GM21447 (cell line): Measurements from ENCODE around the gene PANK1.
"Not testable (repeated sequence)": the region's sequence is repeated elsewhere in the genome, so short reads cannot be mapped to it uniquely, and the experiment has no call there.

Source experiments
- ATAC-seq: cut with Tn5 transposase; IDR thresholded peaks from one replicate; pipeline ENCODE4 v1.9.1; 2021; ENCODE audit not compliant: unreplicated experiment

Gene PANK1

DNA sequence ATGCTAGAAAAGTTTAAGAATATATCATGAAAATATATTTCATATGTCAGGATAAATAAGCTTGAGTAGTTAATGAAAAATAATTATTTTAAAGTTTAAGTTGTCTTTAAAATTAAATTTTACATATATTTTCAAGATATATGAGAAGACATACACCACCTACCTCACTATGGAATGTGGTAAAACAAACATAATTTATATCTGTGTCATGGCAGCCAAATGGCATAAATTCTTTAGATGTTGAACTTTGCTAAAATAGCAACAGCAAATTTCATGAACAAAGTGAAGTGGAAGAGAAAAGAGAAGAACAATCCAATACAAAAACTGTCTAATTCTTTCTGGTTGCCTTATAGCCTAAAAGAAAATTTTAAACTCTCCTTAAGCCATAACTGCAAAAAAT lies 70.0 kb downstream of the PANK1 start:
- ATAC-seq: no peak

DNA sequence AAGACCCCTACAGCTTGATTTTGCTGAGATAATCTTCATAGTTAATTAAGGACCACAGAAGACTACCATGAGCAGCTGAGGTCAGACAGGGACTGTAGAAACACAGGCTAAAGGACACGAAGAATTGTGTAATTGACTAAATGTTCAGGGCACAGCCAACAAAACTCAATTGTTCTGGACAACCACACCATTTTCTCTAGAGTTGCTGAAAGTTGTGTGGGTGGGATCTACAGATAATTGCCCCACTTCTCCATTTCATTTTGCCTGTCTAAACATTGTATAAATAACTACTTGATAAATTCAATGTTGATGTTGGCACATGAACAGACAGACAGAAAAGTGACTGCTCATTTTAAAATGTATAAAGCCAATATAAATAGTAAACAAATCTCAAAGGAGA lies 70.7 kb downstream of the PANK1 start:
- no peak for ATAC-seq

DNA sequence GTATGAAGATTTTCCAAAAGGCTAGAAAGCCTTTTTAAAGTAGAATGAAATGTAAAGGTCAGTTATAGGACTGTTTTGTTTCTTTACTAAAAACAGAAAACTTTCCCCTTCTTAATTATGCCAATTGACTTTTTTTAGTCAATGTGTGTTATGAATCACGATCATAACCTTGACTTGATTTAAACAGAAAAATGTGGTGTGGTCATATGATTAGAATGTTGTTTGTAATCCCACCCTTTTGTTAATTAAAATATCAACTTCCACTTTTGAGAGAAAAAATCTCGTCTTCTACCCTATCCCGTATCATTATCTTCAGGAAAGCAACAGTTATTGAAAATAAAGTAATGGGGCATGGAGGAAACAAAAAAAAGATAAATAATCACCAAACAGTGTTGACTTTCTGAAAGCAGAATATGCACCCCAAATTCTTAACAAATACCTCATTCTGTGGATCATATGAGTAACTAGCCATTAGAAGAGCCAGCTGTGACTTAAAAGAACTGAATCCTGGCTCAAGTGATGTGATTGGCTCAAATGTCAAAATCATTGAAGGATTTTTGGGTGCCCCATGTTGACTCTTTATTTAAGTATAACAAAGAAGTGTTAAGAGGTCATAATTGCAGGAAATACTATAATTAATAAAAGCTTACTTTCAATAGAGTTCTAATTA lies 77.3 kb downstream of the PANK1 start:
- ATAC-seq: no peak

DNA sequence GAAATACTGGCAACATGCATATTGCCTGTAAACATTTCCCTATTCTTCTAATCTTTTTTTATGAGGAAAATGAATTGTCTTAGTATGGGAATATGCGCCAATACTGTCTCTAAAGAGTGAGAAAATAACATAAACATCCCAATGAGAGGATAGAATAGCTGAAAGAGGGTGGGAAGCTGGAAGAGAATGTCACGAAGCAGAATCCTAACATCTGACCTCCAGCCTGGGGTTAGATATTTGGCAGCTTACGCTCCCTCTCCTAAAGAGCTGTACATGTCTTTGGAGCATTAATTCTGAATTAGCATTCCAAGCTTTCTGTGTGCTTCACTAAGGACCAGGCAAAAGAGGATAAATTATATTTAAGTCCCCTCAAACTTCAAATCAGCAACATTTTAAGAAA lies 78.0 kb downstream of the PANK1 start:
- ATAC-seq: no peak

DNA sequence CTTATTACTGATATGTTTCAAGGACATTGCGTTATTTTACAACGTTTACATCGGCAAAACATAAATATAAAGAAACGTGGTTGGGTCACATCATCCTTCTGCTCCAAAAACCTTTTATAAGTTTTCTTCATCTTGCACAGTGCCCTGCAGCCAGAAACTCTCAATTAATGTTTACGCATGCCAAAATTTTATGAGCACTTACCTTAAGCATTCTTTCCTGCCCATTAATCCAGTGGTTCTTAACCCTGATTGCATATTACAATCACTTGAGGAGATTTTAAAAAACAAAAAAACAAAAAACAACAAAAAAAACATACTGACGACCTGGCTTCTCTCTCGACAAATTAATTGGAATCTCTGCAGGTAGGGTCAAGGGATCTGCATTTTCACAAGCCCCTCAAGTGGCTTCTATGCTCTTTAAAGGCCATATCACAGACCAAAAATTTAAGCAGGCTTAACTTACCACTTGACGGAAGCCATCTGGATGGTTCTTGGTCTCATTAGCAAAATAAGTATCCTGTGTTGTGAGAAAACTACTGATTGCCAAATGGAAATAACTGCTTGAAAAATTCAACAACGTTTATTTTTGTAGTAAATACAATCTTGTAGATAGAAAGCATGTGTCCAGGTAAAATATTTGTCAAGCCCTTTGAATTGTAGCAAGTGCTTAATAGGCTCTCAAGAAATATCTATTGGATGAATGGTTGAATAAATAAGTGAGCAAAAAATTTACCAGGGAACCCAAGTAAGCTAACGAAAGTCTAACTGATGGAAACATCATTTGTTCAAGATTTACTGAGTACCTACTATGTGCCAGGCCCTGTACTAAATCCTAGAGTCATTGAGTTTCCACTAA lies 78.7 kb downstream of the PANK1 start:
- ATAC-seq: no peak

DNA sequence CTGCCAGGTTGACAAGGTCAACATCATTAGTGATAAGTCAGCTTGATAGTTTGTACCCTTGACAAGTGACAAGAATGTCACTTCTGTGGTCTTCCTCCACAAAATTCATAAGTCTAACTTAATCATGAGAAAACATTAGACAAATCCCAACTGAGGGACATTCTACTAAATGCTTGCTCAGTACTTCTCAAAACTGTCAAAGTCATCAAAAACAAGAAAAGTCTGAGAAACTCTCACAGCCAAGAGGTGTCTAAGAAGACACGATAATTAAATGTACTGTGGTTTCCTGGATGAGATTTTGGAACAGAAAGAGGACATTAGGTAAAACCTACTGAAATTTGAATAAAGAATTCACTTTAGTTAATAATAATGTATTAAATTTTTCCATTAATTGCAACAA lies 79.9 kb downstream of the PANK1 start:
- no peak for ATAC-seq

DNA sequence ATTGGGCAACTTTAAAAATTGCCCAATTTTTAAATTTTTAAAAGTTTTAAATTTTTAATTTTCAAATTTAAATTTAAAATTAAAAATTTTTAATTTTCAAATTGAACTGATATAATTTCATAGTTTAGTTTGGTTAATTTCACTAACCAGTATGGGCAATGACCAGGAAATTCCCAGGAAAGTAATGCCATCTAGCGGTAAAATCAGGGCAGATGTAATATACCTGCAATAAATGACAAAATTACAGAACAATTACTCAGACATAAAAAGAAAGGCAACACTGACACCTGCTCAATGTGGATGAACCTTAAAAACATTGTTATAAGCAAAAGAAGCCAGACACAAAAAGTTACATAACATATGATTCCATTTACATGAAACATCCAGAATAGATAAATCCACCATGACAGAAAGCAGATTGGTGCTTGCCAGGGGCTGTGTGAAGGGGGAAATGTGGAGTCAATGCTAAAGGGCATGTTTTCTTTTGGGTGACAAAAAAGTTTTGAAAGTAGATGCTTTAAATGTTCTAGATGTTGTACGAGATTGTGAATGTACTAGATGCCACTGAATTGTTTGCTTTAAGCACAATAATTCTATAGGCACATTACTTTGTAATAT lies 81.1 kb downstream of the PANK1 start:
- no peak for ATAC-seq

DNA sequence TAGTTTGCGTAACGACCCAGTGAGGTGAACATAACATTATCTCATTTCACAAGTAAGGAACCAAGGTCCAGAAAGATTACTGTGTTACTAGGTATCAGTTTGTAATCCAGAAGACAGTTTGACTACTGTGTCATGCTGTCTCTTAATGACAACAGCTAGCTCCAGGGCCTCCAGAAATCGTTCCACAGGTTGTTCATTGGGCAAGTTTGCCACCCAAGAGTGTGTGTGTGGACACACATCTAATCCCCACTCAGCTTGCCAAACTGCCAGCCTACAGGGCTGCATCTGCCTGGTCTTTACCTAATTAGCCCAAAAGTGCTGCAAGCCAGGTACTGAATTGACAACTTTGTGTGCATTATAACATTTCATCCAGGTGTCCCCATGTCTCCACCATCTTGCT lies 81.7 kb downstream of the PANK1 start:
- ATAC-seq: no peak

DNA sequence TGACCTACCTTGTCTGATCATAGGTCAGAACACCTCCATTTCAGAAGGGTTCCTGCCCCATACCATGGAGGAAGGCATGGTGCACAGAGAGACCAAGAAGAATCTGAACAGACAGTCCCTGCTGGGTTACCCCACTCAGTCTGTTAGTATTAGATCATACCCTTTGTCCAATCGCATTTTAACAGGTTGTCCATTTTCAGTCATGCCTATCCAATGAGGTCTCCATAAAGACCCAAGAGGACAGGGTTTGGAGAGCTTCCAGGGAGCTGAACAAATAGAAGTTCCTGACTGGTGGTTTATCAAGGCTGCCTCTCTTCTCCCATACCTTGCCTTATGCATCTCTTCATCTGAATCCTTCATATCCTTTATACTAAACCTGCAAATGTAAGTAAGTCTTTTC lies 88.4 kb downstream of the PANK1 start:
- ATAC-seq: no peak

DNA sequence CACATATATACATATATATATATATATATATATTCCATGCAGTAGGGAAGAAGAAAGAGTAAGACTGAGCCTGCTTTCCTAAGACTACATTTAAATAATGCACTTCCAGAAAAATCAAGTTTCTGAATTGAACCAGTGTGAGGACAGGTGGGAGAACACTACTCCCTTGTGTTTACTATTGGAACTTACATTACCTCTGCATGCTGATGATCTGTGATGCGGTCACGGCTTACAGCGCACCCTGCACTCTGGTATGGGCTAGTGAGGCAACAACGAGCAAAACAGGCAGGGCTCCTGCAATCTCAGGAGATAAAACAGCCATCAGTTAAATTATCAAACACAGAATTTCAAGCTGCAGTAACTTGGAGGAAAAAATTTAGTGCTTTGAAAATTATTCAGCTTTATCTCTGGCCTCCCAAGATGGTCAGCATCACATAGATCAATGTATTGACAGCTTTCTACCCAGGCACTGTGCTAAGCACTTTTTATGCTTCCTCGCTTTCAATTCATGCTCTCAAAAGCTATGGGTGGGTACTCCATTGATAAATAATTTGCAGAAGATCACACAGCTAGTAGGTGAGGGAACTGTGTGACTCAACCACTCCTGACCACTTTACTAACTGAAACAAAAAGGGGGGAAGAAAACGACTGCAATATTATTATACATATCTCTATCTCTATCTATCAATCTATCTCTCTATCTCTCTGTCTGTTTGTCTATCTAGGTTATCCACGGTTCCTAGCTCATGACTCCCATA lies 89.2 kb downstream of the PANK1 start:
- no peak for ATAC-seq

DNA sequence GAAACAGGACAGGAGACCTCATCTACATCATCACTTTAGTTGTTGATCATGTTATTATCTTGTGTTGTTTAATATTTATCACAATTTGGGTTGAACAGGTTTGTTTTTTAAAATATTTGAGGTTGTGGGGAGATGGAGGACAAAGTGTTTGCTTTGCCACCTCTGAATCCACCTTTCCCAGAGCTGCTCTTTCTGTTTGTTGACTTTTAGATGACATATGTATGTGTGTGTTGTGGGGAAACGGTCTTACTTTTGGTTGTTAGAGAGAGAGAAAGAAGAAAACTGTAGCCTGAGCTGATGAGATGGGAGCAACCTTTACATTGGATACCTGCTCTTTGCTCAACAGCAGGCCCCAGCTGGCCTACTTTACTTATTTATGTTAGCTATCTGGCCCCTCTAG lies 90.6 kb downstream of the PANK1 start:
- ATAC-seq: no peak

DNA sequence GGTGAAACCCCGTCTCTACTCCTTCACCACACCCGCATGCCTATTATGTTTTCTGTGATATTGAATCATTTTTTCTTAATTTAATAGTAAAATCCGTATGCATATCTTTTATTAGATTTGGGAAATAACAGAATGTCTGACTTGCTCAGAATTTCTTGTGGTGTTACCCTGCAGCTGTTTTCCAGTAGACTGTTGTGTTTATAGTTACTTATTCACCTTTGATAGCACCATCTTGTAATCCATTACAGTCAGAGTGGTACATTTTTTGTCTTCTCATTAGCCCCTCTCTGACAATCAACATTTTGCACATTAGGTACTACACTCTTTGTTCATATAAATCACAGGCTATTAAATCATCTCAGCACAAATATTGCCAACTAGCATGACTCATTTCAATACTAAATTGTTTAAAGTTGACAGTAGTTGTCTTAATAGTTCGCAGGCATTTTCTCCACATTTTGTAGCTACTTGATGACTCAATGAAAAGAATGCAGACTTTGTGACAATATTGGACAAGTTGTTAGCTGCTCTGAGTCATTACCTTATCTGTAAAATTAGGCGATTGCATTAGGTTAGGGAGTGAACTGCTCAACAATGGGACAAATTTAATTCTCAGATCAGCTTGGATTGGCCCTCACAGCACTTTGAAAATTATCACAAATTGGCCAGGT lies 91.8 kb downstream of the PANK1 start:
- no peak for ATAC-seq

DNA sequence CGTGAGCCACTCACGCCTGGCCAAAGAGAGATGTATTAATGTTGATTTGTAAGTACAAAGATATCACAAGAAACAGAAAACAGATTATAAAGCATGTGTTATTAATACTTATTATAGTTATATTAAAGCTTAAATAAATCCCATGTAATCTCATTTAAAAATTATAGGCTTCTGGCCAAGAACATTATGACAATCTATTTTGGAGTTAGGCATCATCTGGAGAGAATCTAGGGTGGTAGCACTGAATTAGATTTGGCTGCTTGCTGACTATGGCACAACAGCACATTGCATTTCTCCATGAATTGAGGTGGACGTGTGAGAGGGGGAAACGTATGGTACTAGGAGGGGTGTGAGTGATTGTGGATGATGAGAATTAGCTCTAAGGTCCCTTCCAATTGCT lies 92.8 kb downstream of the PANK1 start:
- ATAC-seq: no peak

DNA sequence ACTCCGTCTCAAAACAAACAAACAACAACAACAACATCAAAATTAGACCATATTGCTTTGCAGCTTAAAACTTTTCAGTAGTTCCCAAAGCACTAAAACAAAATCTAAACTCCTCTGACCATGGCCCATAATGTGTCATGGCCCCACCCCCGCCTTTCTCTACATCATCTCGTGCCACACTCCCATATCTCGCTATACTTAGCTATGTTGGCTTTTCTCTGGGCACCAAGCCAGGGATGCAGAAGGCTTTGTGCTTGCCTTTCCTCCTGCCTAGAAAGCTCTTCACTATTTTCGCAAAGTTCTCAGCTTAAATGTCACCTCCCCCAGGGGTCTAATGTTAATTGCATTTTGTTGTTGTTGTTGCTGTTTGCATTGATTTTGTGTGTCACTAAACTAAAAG lies 94.5 kb downstream of the PANK1 start:
- no peak for ATAC-seq

DNA sequence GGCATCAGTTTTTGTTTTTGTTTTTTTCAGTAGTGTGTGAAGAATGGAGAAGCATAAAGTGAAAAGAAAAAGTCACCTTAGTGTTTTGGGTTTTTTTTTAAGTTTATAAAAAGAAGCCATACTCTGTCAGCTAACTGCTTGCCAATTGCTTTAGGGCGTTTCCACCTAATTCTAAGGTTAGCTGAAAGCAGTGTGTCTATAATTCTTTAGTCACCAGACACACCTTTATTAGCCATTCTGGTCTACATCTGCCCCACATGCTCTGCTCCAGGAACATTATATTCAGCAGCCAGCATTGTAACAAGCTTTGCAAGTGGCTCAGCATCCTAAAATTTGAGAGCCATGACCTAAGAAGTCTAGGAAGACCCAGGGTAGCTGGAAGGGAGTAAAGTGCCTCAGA lies 95.5 kb downstream of the PANK1 start:
- no peak for ATAC-seq

DNA sequence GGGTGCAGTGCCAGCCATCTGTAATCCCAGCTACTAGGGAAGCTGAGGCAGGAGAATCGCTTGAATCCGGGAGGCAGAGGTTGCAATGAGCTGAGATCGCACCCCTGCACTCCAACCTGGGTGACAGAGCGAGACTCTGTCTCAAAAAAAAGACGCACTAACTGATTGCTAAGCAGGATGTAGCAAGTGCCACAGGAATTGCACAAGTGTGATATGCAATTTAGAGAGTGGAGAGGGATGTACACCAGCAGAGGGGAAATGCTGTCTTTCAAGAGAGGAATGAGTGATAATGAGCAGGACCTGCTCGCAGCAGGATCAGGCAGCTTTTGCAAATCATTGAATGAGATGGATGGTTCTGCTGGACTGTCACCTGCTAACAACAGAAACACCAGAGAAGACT lies 96.4 kb downstream of the PANK1 start:
- no peak for ATAC-seq

DNA sequence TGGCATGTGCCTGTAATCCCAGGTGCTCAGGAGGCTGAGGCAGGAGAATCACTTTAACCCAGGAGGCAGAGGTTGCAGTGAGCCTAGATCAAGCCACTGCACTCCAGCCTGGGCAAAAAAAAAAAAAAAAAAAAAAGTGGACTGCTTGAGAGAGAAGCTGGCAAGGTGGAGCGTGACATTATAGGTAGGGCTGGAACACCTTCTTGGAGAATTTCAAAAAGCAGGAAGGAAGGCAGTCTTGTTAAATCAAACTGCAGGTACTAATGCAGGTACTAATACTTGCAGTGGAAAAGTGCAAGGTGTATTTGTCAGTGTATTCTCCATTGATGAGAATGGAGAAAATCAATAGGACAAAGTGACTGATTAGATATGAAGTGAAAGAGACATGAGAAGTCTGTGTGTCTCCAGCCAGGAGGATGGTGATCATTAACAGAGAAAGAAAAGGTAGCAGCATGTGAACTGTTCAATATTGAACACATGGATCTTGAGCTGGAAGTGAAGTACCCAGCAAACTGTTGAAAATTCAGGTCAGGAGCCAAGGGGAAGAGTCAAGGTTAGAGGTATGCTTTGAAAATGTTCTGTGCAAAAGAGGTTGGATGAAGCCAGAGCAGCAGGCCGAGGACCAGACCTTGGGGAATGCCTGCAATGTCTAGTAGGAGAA lies 97.1 kb downstream of the PANK1 start:
- ATAC-seq: no peak

DNA sequence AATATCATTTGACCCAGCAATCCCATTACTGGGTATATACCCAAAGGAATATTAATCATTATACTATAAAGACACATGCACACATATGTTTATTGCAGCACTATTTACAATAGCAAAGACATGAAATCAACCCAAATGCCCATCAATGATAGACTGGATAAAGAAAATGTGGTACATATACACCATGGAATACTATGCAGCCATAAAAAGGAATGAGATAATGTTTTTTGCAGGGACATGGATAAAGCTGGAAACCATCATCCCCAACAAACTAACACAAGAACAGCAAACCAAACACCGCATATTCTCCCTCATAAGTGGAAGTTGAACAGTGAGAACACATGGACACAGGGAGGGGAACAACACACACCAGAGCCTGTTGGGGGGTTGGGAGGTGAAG lies 98.4 kb downstream of the PANK1 start:
- not testable (repeated sequence) for ATAC-seq

DNA sequence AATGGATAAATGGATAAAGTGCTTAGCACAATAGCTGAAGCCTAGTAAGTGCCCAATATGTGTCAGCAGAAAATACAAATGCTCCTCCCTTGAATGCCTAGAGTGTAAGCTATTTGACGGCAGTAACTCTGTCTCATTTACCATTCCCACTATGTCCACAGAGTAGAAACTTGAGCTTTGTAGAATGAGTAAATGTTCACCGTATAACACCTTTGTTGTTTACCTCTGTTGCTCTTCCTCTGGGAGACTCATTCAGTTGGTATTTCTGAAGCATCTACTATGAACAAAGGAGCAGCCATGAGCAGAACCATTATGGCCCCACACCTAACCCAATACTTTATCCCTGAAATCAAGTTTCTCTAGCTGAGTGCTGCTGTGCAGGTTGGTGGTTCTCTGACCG lies 101.2 kb downstream of the PANK1 start:
- ATAC-seq: no peak

DNA sequence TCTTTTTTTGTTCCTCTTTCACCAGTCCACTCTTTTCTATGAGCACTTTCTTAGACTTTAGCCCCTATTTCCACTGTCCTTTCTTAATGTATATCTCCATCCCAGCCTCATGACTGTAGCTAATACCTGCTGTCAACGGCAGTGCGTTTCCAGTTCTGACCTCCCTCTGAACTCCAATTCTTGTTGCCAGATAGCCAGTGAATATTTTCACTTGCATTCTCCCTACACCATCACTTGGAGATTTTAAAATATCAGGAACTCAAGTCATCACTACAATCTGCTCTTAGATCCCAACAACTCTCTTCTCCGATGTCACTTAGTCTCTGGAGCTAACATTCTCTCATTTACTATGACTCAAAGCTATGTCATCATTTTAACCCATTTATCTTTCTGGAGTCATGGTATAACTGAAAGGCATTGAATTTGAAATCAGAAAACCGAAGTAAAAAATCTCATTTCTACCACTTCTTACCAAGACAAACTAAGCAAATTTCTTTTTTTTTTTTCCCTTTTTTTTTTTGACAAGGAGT lies 104.6 kb downstream of the PANK1 start:
- no peak for ATAC-seq
